HG02973 (cell line): ENCODE data around the gene CAMKMT.

Experiments used
- ATAC-seq: cut with Tn5 transposase; IDR thresholded peaks from one replicate; pipeline ENCODE4 v1.9.1; 2021; ENCODE audit warnings: moderate library complexity; ENCODE audit not compliant: unreplicated experiment

The CAMKMT gene

DNA sequence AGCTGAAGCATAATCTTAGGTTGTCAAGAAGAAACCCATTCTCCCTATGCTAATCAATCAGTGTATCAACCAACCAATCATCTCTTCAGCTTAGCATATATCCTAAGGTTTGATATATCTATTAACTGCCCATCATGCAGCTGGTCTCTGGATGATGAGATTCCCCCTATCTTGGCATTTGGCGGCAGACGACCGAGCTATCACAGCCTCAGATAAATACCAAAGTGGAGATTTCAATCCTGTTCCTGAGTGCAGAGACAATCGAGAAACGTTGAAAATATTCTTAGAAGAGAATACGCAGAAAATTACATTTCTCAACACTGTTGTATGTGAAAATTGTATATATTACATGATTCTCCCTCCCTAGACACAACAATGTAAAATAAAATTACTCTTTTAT lies 320.7 kb downstream of the CAMKMT start:
- ATAC-seq: no peak

DNA sequence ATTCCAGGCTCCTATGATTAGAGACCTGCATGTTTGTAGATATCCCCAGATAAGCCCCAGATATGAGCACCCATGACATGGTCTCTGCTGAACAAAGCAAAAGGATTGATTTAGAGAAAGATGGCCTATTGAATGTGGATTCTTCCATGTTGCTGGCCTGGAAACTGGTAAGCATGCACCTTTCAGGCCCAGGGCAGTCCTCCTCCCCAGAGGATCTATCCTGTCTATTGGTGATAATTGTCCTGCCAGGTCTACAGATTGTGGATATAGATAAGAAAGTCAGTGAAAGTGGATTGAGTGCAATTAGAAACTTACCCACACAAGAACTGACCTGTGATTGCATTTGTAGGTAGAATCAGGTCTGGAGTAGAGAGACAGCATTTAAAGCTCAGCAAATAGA lies 322.8 kb downstream of the CAMKMT start:
- ATAC-seq: no peak

DNA sequence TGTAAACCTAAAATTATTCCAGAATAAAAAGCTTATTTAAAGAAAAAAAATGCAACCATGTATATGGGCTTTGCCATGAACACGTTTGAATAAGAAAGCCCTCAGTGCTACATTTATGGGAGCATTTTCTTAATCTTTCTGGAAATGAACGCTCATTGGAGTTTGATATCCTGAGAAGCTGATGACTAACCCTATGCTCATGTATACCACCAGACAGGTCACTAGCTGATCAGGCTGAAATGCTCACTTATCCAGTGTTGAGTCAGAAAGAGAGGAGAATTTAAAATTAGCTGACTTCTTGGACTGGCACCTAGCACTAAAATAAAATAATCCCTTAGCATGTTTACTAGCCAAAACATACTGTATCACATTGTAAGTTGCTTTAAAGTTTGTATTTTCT lies 324.8 kb downstream of the CAMKMT start:
- ATAC-seq: no peak

DNA sequence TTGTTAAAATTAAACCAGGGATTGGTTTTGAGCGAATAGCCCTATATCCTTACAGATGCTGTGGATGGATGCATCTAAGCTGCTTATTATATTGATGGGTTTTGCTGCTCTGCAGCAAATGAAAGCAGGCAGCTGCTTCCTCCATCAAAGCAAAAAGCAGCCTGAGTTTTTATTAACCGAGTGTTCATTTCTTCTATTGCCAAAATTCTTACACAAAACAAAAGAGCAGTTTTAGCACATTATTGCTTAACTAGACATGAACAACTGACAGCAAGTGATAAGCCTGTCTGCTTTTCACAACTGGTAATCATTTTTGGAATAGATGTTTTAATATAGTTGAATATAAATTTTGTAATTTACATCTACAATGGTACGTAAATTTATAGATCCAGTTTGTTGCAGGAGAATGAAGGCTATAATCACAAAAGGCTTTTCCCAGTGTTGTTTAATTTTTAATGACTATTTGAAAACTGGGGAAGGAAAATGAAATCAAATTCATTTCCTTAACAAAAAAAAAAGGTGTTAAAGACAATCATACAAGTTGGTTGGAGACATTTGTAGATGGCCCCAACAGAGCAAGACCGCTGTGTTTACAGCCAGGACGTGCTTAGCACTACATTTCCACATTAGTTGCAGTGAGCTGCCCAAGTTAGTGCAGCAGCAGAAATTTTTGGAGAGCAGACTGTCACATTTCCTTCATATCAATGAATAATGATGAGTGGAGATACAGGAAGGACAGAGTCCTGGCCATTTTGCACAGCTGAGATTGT lies 326.1 kb downstream of the CAMKMT start:
- ATAC-seq: no peak

DNA sequence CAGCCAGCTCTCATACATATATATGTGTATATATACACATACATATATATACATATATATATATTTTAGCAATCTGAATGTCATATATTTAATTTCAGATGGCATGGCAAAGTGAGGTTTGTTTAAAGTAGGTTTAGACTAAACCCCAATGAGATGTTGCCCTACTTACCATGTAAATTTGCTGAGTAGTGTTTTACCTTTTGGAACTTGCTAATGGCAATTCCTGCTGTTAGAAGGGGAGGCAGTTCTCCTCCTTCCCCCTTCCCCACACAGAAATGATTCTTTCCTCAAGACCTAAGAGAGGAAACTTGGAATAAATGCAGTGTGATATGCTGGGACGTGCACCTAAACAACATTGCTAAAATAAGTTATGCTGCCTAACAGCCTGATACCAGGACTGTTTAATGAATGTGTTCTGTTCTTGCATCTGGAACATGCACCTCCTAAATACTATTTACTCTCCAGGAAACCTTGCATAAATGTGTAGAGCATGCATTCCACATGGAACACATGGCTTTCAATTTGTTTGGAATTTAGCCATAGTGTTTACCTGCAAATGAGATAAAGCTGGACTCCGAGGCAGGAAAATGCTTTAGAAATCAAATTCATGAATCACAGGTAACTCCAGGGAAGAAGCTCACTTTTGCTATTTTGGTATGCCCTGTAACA lies 326.8 kb downstream of the CAMKMT start:
- no peak for ATAC-seq

DNA sequence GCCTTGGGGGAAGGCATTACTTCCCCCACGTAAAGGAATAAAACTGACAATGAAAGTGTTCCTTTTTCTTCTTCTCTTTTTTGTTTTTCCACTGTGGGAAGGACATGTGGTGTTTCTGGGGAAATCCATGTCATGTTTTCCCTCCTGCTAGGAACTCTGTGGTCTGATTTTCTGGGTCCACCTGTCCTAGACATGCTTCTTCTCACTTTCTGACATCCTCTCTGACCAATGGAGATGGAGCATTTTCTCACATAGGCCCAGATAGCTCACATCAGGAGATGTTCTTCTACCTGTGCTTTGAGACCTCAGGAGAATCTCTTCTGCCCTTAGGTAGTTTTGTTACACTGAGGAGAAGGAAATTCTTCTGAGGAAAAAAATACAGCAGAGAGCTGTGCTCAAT lies 327.8 kb downstream of the CAMKMT start:
- no peak for ATAC-seq

DNA sequence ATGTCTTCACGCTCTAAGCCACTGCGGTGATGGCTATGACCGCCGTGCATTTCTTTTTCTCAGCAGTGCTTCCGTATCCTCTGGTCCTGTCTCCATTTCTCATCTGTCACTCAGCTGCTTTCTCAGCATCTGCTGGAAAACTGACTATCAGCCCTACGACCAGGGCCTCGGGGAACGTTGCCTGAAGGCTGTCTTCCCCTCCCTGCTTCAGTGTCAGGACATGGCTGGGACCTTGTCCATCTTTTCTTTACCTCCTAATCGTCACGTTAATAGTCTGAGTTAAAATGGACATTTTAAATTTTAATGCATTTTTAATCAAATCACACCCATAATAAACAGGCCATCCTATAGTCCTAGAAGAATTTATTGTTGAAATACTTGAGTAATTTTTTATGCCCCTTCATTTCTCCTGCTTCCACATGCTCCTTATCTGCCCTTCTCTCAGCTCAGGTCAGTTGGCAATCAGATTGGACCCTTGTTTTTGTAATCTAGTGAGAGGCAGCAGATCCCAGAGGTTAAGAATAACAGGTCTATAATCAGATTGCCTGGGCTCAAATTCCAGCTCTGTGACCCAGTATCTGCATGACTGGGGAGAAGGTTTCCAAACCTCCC lies 329.5 kb downstream of the CAMKMT start:
- no peak for ATAC-seq

DNA sequence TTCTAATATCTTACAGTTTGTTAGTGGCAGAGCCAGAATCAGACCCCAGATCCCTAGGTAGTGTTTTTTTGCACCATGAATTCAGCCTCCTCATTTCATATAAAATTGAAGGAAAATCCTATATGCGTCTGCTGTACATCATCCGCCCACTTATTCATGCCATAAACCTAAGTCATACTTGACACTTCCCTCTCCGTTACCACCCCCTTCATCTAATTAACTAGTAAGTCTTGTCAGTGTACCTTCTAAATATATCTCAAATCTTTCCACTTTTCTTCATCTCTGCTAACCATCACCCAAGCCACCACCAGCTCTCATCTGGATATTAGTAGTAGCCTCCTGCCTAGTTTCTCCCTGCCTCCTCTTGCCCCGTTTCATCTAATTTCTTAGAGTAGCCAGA lies 331.1 kb downstream of the CAMKMT start:
- no peak for ATAC-seq

DNA sequence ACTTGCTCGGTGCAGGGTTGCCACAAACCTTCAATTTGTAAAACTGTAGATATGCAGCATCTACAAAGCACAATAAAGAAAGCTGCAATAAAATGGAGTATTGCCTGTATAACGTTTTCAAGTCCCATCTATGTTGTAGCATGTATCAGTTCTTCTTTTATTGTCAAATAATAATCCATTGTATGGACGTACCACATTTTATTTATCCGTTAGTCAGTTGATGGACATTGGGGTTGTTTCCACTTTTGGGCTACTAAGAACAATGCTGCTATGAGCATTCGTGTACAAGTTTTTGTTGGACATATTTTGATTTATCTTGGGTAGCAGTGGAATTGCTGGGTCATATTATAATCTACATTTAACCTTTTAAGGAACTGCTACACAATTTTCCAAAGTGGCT lies 339.1 kb downstream of the CAMKMT start:
- ATAC-seq: no peak

DNA sequence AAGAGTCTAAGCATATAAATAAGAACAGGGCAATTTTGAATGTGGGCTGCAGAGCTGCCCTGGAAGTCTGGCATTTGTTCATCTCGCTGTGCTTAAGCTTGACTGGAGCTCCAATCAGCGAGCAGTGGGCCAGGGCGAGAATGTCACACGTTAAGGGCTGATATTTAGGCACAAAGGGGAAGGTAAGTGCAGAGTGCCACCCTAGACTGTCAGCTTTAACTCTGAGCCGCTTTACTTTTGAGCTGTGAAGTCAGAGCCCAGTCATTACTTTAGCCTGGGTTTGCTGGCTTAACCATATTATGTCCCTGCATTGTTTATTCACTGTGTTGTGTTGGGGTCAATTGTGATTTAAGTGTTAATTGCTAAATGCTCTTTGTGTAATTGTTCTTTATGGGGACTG lies 343.6 kb downstream of the CAMKMT start:
- no peak for ATAC-seq

DNA sequence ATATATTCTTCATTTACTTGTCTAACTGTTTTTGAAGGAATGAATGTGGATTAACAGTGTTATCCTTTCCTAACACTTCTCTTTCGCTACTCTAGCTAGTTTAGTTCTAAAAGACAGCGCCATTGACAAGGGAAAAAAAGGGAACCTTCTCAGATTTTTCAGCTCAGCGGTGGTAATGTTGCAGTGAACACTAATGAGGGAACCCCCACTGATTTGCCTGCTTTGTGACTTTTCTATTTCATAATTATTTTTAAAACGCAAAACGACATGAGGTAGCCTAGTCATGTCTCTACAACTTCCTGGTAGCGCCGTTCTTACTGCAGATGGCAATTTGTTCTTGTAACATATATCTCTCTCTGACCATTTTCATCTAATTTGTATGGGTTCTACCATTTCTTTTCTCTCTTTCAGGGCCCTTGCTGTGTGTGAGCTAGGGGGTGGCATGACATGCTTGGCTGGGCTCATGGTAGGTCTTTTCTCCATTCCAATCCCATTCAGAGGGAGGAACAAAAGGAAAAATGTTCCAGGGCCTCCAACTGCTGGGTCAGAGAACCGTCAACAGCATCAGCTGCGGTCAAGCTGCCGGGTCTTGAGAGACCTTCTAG lies 344.2 kb downstream of the CAMKMT start:
- no peak for ATAC-seq

DNA sequence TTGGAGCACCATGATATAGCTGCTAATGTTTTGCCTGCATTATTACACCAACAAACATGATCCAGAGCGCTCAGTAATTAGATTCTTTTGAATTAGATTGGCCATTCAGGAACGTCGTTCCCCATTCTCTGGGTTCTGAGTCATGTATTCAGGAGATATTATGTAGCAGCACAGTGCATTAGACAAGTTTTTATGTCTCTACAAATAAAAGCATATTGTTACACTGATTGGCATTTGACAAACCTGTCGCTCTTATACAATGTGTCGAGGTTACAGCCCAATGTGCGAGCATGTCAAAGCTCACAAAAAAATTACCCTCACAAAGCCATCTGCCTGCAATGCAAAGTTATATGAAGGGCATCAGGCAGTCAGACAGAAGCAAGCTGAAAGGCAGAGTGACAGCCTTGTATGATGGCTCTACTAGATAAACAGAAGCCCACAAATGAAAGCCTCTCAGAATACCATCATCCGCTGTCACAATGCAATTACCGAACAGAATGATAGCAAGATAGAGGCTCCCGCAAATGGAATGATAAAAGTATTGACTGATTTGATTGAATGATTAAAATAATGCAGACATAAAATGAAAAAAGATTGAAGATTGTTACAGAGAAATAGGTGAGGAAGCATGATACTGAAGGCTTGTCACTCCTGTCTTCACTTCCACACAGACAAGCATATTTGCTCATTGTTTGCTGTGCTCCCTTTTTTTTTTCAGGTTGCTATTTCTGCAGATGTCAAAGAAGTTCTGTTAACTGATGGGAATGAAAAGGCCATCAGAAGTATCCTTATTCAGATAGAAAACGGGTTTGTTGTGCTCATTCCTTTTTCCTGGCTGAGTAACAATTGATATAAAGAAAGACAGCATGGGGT lies 345.2 kb downstream of the CAMKMT start:
- ATAC-seq: no peak

DNA sequence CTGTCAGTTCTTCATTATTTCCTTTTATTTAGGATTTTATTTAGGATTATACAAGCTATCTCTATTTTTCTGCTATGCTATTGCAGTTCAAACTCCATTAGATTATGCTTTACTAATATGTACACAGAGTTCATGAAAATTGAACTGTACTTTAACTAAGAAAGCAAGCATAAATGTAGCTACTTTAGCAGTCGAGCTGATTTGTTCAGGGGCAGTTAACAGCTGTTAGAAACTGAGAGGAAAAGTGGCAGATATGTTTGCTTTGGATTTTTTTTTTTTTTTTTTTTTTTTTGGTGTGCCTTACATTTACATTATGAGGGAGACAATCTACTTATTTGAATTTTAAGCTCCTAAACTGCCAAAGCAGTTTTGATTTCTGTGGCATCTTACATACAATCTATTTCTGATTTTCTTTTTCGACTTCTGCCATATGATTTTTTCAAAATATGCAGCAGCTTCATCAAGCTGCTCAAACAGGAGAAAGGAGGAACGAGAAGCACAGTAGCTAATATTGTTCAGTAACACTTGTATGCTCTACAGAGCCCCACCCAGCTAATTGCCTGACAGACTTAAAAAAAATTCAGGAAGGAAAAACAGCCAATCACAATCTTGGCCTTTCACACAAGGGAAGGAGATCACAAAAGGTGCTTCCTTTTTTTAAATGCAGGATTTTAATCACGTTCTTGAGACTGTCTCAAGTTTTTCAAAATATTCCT lies 346.4 kb downstream of the CAMKMT start:
- ATAC-seq: no peak

DNA sequence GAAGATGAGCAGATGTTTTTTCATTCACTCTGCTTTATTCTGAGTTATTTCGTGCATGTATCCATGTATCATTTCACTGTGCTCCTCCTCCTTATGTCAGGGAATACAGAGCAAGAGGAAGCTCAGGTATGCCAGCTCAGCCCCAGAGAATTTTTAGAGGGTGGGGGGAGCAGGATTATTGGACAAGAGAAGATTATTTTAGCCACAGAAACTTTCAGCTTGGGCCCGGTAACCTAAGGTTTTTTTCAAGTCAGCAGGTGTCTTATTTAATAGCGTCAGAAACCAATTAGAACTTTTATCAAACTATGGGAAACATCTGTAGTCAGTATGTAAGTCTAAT lies 346.9 kb downstream of the CAMKMT start:
- no peak for ATAC-seq

DNA sequence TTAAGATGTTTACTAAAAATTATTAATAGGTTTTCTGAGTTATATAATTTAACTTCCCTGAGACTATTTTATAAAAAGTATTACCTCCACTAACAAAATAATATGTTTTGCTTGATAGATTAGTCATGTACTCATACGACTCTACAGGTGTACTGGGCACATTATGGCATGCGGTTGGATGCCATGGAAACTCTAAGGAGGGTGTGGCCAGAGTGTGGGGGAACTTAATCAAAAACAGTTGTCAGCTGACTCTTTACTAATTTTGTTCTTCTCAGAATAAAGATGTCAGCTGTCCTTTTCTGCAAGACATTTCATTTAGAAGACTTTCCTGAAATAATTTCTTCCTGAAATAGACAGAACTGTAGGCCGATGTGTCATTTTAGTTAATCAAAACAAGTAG lies 351.4 kb downstream of the CAMKMT start:
- ATAC-seq: no peak

DNA sequence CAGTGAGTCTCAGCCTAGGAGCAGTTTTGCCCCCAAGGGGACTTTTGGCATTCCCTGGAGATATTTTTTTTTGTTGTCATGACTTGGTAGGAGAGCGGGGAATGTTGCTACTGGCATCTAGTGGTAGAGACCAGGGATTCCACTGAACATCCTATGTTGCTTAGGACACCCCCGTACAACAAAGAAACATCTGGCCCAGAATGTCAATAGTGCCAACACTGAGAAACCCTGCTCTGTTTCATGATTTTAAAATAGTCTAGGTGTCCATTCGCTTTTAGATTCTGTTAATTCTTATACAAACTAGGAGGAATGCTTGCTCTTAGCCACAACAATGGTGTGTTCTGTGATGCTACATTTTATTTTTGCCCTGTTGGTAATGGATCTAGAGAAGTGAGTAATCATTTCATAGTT lies 353.9 kb downstream of the CAMKMT start:
- no peak for ATAC-seq

DNA sequence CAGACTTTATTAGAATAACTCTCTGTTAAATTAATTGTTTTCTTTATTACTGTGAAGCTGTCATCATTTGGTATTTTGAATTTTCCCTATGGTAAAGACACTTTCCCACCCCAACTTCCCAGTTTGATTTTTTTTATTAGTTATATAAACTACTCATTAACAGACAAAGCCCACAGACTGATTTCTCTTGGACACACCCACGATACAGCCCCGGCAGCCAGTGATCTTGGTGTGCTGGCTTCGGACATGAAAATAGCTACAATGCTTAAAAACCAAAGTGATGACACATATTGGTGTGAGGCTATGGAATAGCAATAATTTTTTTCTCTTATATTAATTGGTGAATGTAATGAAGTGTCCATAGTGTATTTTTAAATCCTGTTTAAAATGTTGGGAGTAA lies 354.4 kb downstream of the CAMKMT start:
- no peak for ATAC-seq

DNA sequence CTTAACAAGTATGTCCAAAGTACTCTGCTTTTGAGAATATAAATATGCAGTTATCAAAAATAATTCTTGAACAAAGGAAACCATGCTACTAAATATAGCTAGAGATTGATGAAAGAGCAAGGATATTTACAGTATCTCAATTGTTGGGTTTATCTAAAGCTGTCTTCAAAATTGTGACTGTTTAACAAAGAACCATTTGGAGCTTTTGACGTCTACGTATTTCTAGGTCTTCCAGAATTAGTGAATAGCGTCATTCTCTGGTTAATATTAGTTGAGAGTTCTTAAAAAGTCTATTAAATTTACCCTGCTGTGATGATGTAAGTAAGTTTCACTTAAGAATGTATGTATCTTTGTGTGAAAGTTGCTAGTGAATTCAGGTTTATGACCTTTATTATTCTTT lies 356.7 kb downstream of the CAMKMT start:
- ATAC-seq: no peak

DNA sequence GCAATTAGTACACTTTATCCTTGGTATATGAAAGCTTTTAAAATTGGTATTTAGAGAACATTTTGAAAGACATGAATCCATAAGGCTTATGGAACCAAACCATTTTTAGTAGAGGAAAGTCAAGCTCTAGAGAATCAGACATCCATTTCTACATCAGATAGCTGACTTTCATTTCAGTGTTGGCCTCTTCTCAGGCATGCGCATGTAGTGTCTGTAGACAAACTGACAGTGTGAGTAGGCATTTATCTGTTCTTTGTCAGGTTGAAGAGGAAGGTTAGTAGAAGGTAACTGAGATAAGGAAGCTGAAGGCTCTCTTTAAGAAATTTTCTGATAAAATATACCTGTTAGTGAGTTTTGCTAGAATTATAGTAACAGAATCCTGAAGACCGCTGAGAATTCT lies 357.8 kb downstream of the CAMKMT start:
- ATAC-seq: no peak

DNA sequence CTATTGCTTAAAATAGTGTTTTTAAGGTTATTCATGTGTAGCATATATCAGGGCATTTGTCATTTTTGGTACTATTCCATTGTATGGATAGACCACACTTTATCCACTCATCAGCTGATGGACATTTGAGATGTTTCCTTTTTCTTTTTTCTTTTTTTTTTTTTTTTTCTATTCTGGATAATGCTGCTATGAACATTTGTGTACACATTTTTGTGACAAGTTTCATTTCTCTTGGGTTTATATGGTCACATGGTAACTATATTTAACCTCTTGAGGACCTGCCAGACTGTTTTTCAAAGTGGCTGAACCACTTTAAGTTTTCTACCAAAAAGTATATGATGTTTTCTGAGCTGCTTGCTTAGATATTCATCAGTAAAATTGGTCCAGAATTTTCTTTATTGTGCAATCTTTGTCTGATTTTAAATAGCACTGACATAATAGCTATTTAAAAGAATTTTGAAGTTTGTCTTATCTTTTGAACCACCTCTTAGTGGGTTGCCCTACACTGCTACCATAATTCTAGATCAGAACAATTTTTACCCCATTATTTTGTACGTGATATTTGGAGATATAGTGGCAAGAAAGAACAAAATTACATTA lies 360.4 kb downstream of the CAMKMT start:
- no peak for ATAC-seq
